Heart right ventricle (tissue), 16 donors: ENCODE results near the gene PKIB. TPM values are rescaled to one million over a fixed set of nuclear protein-coding genes. Genes with fewer than 3 reads are reported as not detected.

Experiments used
- ATAC-seq, 8 donors: fragments of 200-7000 bp; cut with Tn5 transposase; one replicate each; pipeline ENCODE4 v1.9.1; 2020; ENCODE audit warnings: mild to moderate bottlenecking in 8 of 8, moderate library complexity in 8 of 8, moderate number of reproducible peaks in 1 of 8
- DNase-seq, 2 donors: peaks; one replicate each; pipeline ENCODE4 v3.0.0-alpha.2; 2020
- H3K27ac ChIP-seq, 10 donors: fragments of 200-600 bp; sonication (generic) in 2 of 10; one replicate each; pipeline versions ENCODE4 v1.5.0 to v1.8.0; 2020 to 2022; ENCODE audit warnings: mild to moderate bottlenecking in 3 of 10
- H3K27me3 ChIP-seq, 7 donors: fragments of 200-600 bp; one replicate each; pipeline ENCODE4 v1.8.0; 2021 to 2022; ENCODE audit warnings: mild to moderate bottlenecking in 2 of 7
- H3K36me3 ChIP-seq, 9 donors: fragments of 200-600 bp; sonication (generic) in 1 of 9; one replicate each; pipeline versions ENCODE4 v1.5.0 to v1.8.0; 2020 to 2022; ENCODE audit warnings: mild to moderate bottlenecking in 2 of 9
- H3K4me1 ChIP-seq, 9 donors: fragments of 200-600 bp; sonication (generic) in 1 of 9; one replicate each; pipeline versions ENCODE4 v1.5.0 to v1.8.0; 2020 to 2022; ENCODE audit warnings: mild to moderate bottlenecking in 4 of 9
- H3K4me3 ChIP-seq, 10 donors: fragments of 200-600 bp; sonication (generic) in 2 of 10; one replicate each; pipeline versions ENCODE4 v1.5.0 to v1.8.0; 2020 to 2022; ENCODE audit warnings: mild to moderate bottlenecking in 7 of 10, moderate library complexity in 2 of 10
- H3K9me3 ChIP-seq, 11 donors: fragments of 200-600 bp in 10 of 11; sonication (generic) in 2 of 11; one replicate each; pipeline versions ENCODE4 v1.5.0 to v1.8.0; 2013 to 2022; ENCODE audit warnings: mild to moderate bottlenecking in 2 of 11, control low read depth in 1 of 11, moderate library complexity in 1 of 11
- CTCF ChIP-seq, 9 donors: fragments of 200-600 bp; sonication (generic) in 2 of 9; IDR thresholded peaks; one replicate each; pipeline versions ENCODE4 v1.5.0 to v1.8.0; 2021 to 2022; ENCODE audit warnings: antibody characterized with exemption in 9 of 9, mild to moderate bottlenecking in 5 of 9, moderate library complexity in 1 of 9
- WGBS, 2 donors: extraction: QIAGEN DNeasy Blood & Tissue Kit; methylation state at CpG; one replicate each; pipeline ENCODE4 v1.1.7; 2013; ENCODE audit warnings: inconsistent platforms in 1 of 2; 5-methylcytosine and 5-hydroxymethylcytosine counted together
- intact Hi-C, 10 donors: fragments of 100-400 bp; cut with DNase I; formaldehyde crosslinking; loops; one replicate each; pipeline versions ENCODE4 v1.11.1 to v1.14.2; 2022
- polyA plus RNA-seq, 2 donors: library from polyadenylated mRNA; stranded (reverse); fragments of 200-250 nt; gene quantifications; one replicate each; pipeline ENCODE4 v1.2.3, GENCODE V29; 2013
- total RNA-seq, 10 donors: library from RNA; stranded (reverse); fragmentation: NEBNext Ultra II Directional in 3 of 10; extraction: Animal tissue kit (Norgen Biotek cat#: 25700) in 3 of 10; gene quantifications; one replicate each; pipeline versions ENCODE4 v1.2.1 to v1.2.4, GENCODE V29; 2021 to 2023
- donor health status: Arrhythmogenic right ventricular cardiomyopathy.
- donor health status: ischemic (EF 13 %, LVEDD 7.1; RV severe dilation, severe dysfunction).
- donor health status: healthy with polysubstance abuse.
- donor health status: DM: no; HTN: yes; CAD: no.
- donor health status: DM: no; HTN: no; CAD: no.
- donor health status: ischemic (EF 25% LVEDD 6.9; RV normal size, moderate dysfunction).
- donor health status: ischemic (EF 25% LVEDD 5.7; RV mildly dilated, moderate dysfunction).
- donor health status: healthy.
- donor health status: DM: yes; HTN: yes; CAD: no.
- donor health status: Ischemic cardiomyopathy.
- donor health status: ischemic (EF 35%, LVEDD 5.7; RV mildly dilated, moderate dysfunction).
- donor health status: nonischemic (EF 11% LVEDD 7.7; RV severe dilation, severe dysfunction).
- donor health status: DM: yes; HTN: yes; CAD: no.
- donor health status: PGD.
- donor health status: ischemic (EF 29% LVEDD 5.4; RV normal size, mild dysfunction).
- donor health status: nonischemic (EF 23%, LVEDD 6.1; RV moderate dilation, normal function).

Gene PKIB
- total and polyA plus RNA-seq, 12 donors, result 0.26 to 0.96 (median 0.38) TPM; not detected in 4

- intact Hi-C loops, result no loop called here
- DNase-seq (no peak), ATAC-seq (no peak)
- no peaks in the 10 kb centered on the region for H3K36me3 ChIP-seq
- peaks cover 0 to 5% (median 0%) of the 10 kb centered on the region in 11 donors for H3K9me3 ChIP-seq
- TF ChIP-seq CTCF (IDR thresholded peaks at IDR 0.05), result no peak
- peaks cover 0 to 11% (median 0%) of the 10 kb centered on the region in 9 donors for H3K4me1 ChIP-seq
- H3K27ac ChIP-seq, result no peak overlapping the region
- H3K4me3 ChIP-seq, result no peak overlapping the region
- peaks cover 0 to 3% (median 0%) of the 10 kb centered on the region in 7 donors for H3K27me3 ChIP-seq
These were observed 150.1 kb downstream of the PKIB start for GRCh38 chr6:122760330-122760729.

- H3K27ac ChIP-seq, result no peak overlapping the region
- no peak overlapping the region for H3K4me3 ChIP-seq
- intact Hi-C loops, result no loop called here
- H3K36me3 ChIP-seq, result no peaks in the 10 kb centered on the region
- peaks cover 0 to 17% (median 3%) of the 10 kb centered on the region in 7 donors for H3K27me3 ChIP-seq
- DNase-seq (no peak), ATAC-seq (no peak)
- H3K4me1 ChIP-seq, result peaks cover 0 to 10% (median 0%) of the 10 kb centered on the region in 9 donors
- TF ChIP-seq CTCF (IDR thresholded peaks at IDR 0.05), result no peak
- H3K9me3 ChIP-seq, result peaks cover 0 to 5% (median 0%) of the 10 kb centered on the region in 11 donors
These were observed 156.1 kb downstream of the PKIB start for GRCh38 chr6:122766256-122766655.

- DNase-seq, result no peak
- no peak for TF ChIP-seq CTCF (IDR thresholded peaks at IDR 0.05)
- no peak for ATAC-seq
- H3K9me3 ChIP-seq, result no peaks in the 10 kb centered on the region
- intact Hi-C loops, result no loop called here
- no peak overlapping the region for H3K27ac ChIP-seq
- no peak overlapping the region for H3K4me3 ChIP-seq
- H3K4me1 ChIP-seq, result peaks cover 0 to 13% (median 0%) of the 10 kb centered on the region in 9 donors
- no peaks in the 10 kb centered on the region for H3K36me3 ChIP-seq
- peaks cover 0 to 33% (median 3%) of the 10 kb centered on the region in 7 donors for H3K27me3 ChIP-seq
- 23 to 38% methylated on average over 1 of the region's 1 CpG for WGBS, 2 donors
These were observed 160.8 kb downstream of the PKIB start for GRCh38 chr6:122770835-122771601.

- Histone ChIP-seq H3K4me3 (no peak overlapping the region), H3K9me3 (no peaks in the 10 kb centered on the region), H3K4me1 (peaks cover 0 to 13% (median 0%) of the 10 kb centered on the region in 9 donors), H3K27me3 (peaks cover 0 to 24% (median 3%) of the 10 kb centered on the region in 7 donors), H3K27ac (no peak overlapping the region), H3K36me3 (no peaks in the 10 kb centered on the region)
- no peak for TF ChIP-seq CTCF (IDR thresholded peaks at IDR 0.05)
- WGBS, 2 donors, result 89 to 91% methylated on average over 3 of the region's 3 CpGs
- intact Hi-C loops, result no loop called here
- DNase-seq (no peak), ATAC-seq (no peak)
These were observed 162.7 kb downstream of the PKIB start for GRCh38 chr6:122772724-122773415.

Other genes with a start within 250 kb of the PKIB start
- 10 to 100 TPM; 13.8 to 28.7 (median 23.0) TPM for gene HSF2, start 210.8 kb upstream of the PKIB start, total RNA-seq
- 10 to 100 TPM; 22.8 to 26.6 TPM for gene HSF2, start 210.8 kb upstream of the PKIB start, polyA plus RNA-seq
- gene SERINC1, start 138.6 kb upstream of the PKIB start, total RNA-seq, result 100 to 1,000 TPM; 156 to 206 (median 178) TPM
- 100 to 1,000 TPM in 1 of 2 donors, 10 to 100 TPM in 1; 44.8 to 103 TPM for gene SERINC1, start 138.6 kb upstream of the PKIB start, polyA plus RNA-seq
- gene FABP7, start 169.3 kb downstream of the PKIB start, total RNA-seq, result not detected
- under 1 TPM in 1 of 2 donors, not detected in 1; 0.16 TPM for gene FABP7, start 169.3 kb downstream of the PKIB start, polyA plus RNA-seq
- gene SMPDL3A, start 178.9 kb downstream of the PKIB start, total RNA-seq, result 1 to 10 TPM; 2.5 to 6.7 (median 3.3) TPM
- gene SMPDL3A, start 178.9 kb downstream of the PKIB start, polyA plus RNA-seq, result 1 to 10 TPM; 4.6 to 5.4 TPM